Natural killer cell (primary cell): ENCODE results near the gene KDM4B. TPM values are rescaled to one million over a fixed set of nuclear protein-coding genes. Genes with fewer than 3 reads are reported as not detected.

ENCODE experiments used
- ATAC-seq, 3 donors: fragments of 150-1000 bp in 2 of 3; fragments of 200-7000 bp in 1 of 3; cut with Tn5 transposase; 1 replicate in 1 of 3; 2 replicates in 2 of 3; pipeline ENCODE4 v1.10.0; 2021; ENCODE audit warnings: mild to moderate bottlenecking in 2 of 3, moderate library complexity in 2 of 3
- DNase-seq, 2 donors: peaks; one replicate each; pipeline versions ENCODE4 v3.0.0 to v3.0.0-alpha.2; 2013 to 2021; ENCODE audit warnings: mixed read lengths in 1 of 2
- H3K27ac ChIP-seq: one replicate; pipeline ENCODE4 v1.5.1; 2013; ENCODE audit warnings: mild to moderate bottlenecking, low read length
- H3K27me3 ChIP-seq: one replicate; pipeline ENCODE4 v1.6.1; 2013; ENCODE audit warnings: low read length; ENCODE audit not compliant: control insufficient read depth, insufficient read depth
- H3K36me3 ChIP-seq: one replicate; pipeline ENCODE4 v1.6.1; 2013; ENCODE audit warnings: low read length; ENCODE audit not compliant: control insufficient read depth, insufficient read depth
- H3K4me1 ChIP-seq: one replicate; pipeline ENCODE4 v1.6.1; 2013; ENCODE audit warnings: low read length; ENCODE audit not compliant: control insufficient read depth, insufficient read depth
- H3K4me3 ChIP-seq: one replicate; pipeline ENCODE4 v1.5.1; 2013; ENCODE audit warnings: low read length
- H3K9me3 ChIP-seq: one replicate; pipeline ENCODE4 v1.6.1; 2013; ENCODE audit warnings: low read length; ENCODE audit not compliant: control insufficient read depth, insufficient read depth
- H3K27ac Mint-ChIP-seq, 2 donors: one replicate each; pipeline ENCODE4 v1.8.0; 2022; ENCODE audit warnings: mild to moderate bottlenecking in 2 of 2, mixed read lengths in 2 of 2, moderate library complexity in 1 of 2
- H3K27me3 Mint-ChIP-seq, 2 donors: one replicate each; pipeline ENCODE4 v1.8.0; 2022; ENCODE audit warnings: low read depth in 2 of 2, mixed read lengths in 2 of 2
- H3K36me3 Mint-ChIP-seq: one replicate; pipeline ENCODE4 v1.8.0; 2022; ENCODE audit warnings: mixed read lengths
- H3K4me1 Mint-ChIP-seq, 2 donors: one replicate each; pipeline ENCODE4 v1.8.0; 2022; ENCODE audit warnings: mixed read lengths in 2 of 2
- H3K4me3 Mint-ChIP-seq: one replicate; pipeline ENCODE4 v1.8.0; 2022; ENCODE audit warnings: mild to moderate bottlenecking, moderate library complexity, mixed read lengths
- H3K9me3 Mint-ChIP-seq, 2 donors: one replicate each; pipeline ENCODE4 v1.8.0; 2022; ENCODE audit warnings: mixed read lengths in 2 of 2
- WGBS: methylation state at CpG from one replicate; pipeline ENCODE4 v1.1.7; 2013; ENCODE audit warnings: missing lambda C conversion rate; ENCODE audit not compliant: insufficient coverage; 5-methylcytosine and 5-hydroxymethylcytosine counted together
- intact Hi-C: fragments of 100-400 bp; cut with micrococcal nuclease; formaldehyde crosslinking; loops from one replicate; pipeline ENCODE4 v1.14.2; 2022
- total RNA-seq, 4 donors: library from RNA; stranded (reverse); fragments of 120-200 nt in 1 of 4; gene quantifications; one replicate each; pipeline versions ENCODE4 v1.2.3 to v1.2.4, GENCODE V29; 2013 to 2022
- TF ChIP-seq, protein P1 (sequence below): fragments of 200-600 bp; IDR thresholded peaks from one replicate; pipeline ENCODE4 v1.8.0; 2022; ENCODE audit warnings: antibody characterized with exemption

Gene KDM4B
- total RNA-seq, 3 donors from 2014 or later (not counting 1 experiment from before 2014, with no cell fraction given): 68.0 to 73.5 (median 68.1) TPM

DNA sequence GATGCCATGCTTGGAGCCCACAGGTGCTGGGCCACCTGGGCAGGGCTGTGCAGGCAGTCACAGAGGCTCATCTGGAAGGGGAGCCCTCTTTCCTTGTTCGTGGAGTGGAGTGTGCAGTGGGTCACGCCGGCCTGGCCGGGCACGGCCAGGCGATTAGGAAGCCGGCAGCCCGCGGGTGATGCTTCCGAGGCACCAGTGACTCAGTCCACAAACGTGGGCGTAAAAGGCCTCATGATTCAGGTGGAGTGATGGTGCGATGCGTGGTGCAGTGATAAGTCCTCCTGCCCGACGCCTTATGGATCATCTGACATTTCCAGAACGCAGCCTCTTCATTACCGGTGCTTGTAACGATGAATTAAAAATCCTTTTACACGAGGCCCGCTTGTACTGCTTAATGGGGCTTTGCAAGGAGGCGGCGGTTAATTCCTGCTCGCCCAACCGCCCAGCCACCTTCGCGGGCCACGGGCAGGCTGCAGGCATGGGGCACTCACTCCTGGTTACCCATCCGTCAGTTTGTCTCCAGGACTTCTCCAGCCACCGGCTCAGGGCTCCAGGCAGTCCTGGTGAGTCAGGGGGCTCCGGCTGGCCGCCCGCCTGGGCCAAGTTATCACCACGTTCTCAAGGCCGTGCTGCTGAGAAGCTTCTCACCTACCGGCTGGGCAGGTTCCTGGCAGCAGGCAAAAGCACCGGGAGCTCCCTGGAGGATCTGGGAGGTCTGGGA is 172.4 kb downstream of the KDM4B start:
- 95% methylated on average over 37 of the region's 37 CpGs for WGBS
- TF ChIP-seq, protein P1, sequence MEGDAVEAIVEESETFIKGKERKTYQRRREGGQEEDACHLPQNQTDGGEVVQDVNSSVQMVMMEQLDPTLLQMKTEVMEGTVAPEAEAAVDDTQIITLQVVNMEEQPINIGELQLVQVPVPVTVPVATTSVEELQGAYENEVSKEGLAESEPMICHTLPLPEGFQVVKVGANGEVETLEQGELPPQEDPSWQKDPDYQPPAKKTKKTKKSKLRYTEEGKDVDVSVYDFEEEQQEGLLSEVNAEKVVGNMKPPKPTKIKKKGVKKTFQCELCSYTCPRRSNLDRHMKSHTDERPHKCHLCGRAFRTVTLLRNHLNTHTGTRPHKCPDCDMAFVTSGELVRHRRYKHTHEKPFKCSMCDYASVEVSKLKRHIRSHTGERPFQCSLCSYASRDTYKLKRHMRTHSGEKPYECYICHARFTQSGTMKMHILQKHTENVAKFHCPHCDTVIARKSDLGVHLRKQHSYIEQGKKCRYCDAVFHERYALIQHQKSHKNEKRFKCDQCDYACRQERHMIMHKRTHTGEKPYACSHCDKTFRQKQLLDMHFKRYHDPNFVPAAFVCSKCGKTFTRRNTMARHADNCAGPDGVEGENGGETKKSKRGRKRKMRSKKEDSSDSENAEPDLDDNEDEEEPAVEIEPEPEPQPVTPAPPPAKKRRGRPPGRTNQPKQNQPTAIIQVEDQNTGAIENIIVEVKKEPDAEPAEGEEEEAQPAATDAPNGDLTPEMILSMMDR: no peak
- H3K36me3 Mint-ChIP-seq: no peaks in the 10 kb centered on the region
- H3K9me3 Mint-ChIP-seq: no peaks in the 10 kb centered on the region
- intact Hi-C loops: no loop called here
- Histone ChIP-seq H3K9me3 (no peaks in the 10 kb centered on the region), H3K4me1 (peaks cover 71% of the 10 kb centered on the region), H3K27ac (no peak overlapping the region), H3K36me3 (peaks cover 55% of the 10 kb centered on the region), H3K4me3 (no peak overlapping the region), H3K27me3 (no peaks in the 10 kb centered on the region)
- H3K4me1 Mint-ChIP-seq: peaks cover 23 to 40% of the 10 kb centered on the region in 2 donors
- no peak for ATAC-seq
- no peak overlapping the region for H3K4me3 Mint-ChIP-seq
- no peak for DNase-seq
- peaks cover 0 to 3% of the 10 kb centered on the region in 2 donors for H3K27me3 Mint-ChIP-seq
- no peak overlapping the region for H3K27ac Mint-ChIP-seq

DNA sequence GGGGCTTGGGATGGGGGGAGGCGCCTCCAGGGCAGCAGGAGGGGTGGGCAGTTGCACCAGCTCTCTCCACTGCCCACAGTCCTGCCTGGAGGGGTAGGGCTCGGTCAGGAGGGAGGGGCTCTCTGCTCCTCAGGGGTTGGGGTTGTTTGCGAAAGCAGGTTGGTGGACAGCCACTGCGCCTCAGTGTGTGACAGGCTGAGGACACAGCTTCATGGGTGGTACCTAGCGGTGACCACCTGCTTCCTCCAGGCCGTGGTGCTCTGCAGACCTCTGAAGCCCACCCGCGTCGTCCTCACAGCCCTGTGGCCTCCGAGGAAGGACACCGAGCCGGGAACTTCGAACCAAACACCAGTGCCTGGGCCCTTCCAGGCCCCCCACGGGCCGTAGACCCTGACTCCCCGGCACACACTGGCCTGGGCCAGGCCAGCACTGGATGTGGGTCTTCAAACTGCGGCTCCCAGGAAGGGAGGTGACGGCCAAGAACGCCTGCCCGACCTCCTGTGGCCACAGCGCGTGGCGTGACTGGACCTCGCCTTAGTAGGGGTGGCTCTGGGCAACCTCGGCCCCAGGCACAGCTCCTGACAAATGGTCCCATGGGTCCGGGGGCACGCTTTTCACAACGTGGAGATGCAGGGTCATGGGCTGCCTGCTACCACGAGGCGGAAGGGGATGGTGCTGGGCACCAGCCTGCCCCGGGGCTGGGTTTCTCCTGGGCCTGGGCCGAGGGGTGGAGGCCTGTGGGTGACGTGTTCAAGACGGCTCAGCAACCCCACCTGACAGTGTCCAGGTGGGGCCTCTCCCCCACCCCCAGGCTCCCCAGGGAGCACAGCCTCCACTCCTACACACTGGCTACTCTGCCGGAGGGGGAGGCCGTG is 173.2 kb downstream of the KDM4B start:
- TF ChIP-seq, protein P1: no peak
- peaks cover 63% of the 10 kb centered on the region for H3K4me1 ChIP-seq
- H3K27me3 ChIP-seq: no peaks in the 10 kb centered on the region
- Mint-ChIP-seq H3K27ac (peak overlapping the region in 1 of 2 donors; percentile 20), H3K27me3 (peaks cover 0 to 3% of the 10 kb centered on the region in 2 donors), H3K9me3 (no peaks in the 10 kb centered on the region), H3K36me3 (no peaks in the 10 kb centered on the region), H3K4me3 (no peak overlapping the region), H3K4me1 (peaks cover 27 to 40% of the 10 kb centered on the region in 2 donors)
- no peak overlapping the region for H3K27ac ChIP-seq
- intact Hi-C loops: no loop called here
- ATAC-seq: no peak
- H3K4me3 ChIP-seq: no peak overlapping the region
- no peak for DNase-seq
- no peaks in the 10 kb centered on the region for H3K9me3 ChIP-seq
- peaks cover 53% of the 10 kb centered on the region for H3K36me3 ChIP-seq
- whole genome bisulfite sequencing: 94% methylated on average over 36 of the region's 36 CpGs

DNA sequence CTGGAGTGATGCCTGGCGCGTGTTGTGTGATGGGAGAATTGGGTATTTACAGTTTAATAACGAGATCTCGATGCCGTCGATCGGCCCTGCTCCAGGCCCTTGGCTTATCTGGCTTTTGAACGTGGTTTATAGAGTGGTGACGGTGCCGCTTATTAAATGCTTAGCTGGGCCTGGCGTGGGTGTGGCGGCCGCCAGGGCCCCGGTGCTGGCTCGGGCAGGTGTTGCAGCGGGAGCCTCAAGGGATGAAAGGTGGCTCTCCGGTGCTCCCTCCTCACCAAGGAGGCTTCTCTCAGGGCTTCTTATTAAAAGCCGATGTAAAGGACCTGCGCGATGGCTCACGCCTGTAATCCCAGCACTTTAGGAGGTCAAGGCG is 173.8 kb downstream of the KDM4B start:
- H3K27me3 ChIP-seq: no peaks in the 10 kb centered on the region
- H3K27me3 Mint-ChIP-seq: peaks cover 0 to 3% of the 10 kb centered on the region in 2 donors
- no peaks in the 10 kb centered on the region for H3K9me3 Mint-ChIP-seq
- intact Hi-C loops: no loop called here
- H3K4me3 ChIP-seq: no peak overlapping the region
- no peak for ATAC-seq
- 91% methylated on average over 22 of the region's 22 CpGs for WGBS
- H3K4me1 ChIP-seq: peaks cover 58% of the 10 kb centered on the region
- no peaks in the 10 kb centered on the region for H3K9me3 ChIP-seq
- TF ChIP-seq, protein P1: no peak
- no peak for DNase-seq
- no peaks in the 10 kb centered on the region for H3K36me3 Mint-ChIP-seq
- H3K27ac Mint-ChIP-seq: peak overlapping the region in 1 of 2 donors; percentile 20
- peaks cover 49% of the 10 kb centered on the region for H3K36me3 ChIP-seq
- no peak overlapping the region for H3K4me3 Mint-ChIP-seq
- peaks cover 26 to 38% of the 10 kb centered on the region in 2 donors for H3K4me1 Mint-ChIP-seq
- H3K27ac ChIP-seq: no peak overlapping the region
